ENCODE measurements around the gene NAALADL2. TPM values are rescaled to one million over a fixed set of nuclear protein-coding genes. Genes with fewer than 3 reads are reported as not detected.

NAALADL2 gene
- total and polyA plus RNA-seq, 2 of the 8 experiments (the other 6 are each of a cell fraction or from before 2014, with no cell fraction given) = 0.12 to 0.22 TPM

- POLR2A ChIA-PET (ENCODE audit: partially characterized antibody) = no interaction called here
Observed at GRCh38 chr3:175288621-175289020, 429.5 kb downstream of the NAALADL2 start.

More at GRCh38 chr3:175288621-175289020, 429.5 kb downstream of the NAALADL2 start:
- no peak overlapping the region for H3K14ac ChIP-seq (ENCODE audit: insufficient read length)
- H4K8ac ChIP-seq (ENCODE audit: extremely low read depth, insufficient read depth, low read length) = no peak overlapping the region
- H3K56ac ChIP-seq (replicated peaks; ENCODE audit: insufficient read length, low read depth, low read length) = no peak overlapping the region
- H3K23me2 ChIP-seq (ENCODE audit: low read depth, low read length) = no peaks in the 10 kb centered on the region
- no peak overlapping the region for H2AK5ac ChIP-seq (ENCODE audit: low read depth, low read length)
- H3K4ac ChIP-seq (replicated peaks; ENCODE audit: insufficient read length, low read depth, low read length) = no peak overlapping the region
- H2BK12ac ChIP-seq (ENCODE audit: low read depth, low read length) = no peak overlapping the region
- H3K79me1 ChIP-seq (ENCODE audit: low read depth, low read length) = no peaks in the 10 kb centered on the region
- 95% methylated on average over 4 of the region's 4 CpGs; no CpG with 5 or more reads in 1 of the 2 experiments for WGBS, 2 experiments (ENCODE audit: extremely low coverage in 1 of 2, insufficient coverage in 1 of 2, insufficient read length in 1 of 2, insufficient replicate concordance in 2 of 2, low coverage in 1 of 2, low lambda C conversion rate in 2 of 2, missing lambda C conversion rate in 1 of 2)
- TF ChIP-seq SP4 (IDR thresholded peaks at IDR 0.05; ENCODE audit: low read length) (no peak), RXRA (IDR thresholded peaks at IDR 0.05; ENCODE audit: insufficient read depth, low read depth, low read length) (no peak), KDM5A (IDR thresholded peaks at IDR 0.05; ENCODE audit: low read length) (no peak), SRF (IDR thresholded peaks at IDR 0.05; ENCODE audit: low read depth, low read length) (no peak), RNF2 (IDR thresholded peaks at IDR 0.05; ENCODE audit: borderline replicate concordance, low read depth, low read length, missing control alignments, poor library complexity, severe bottlenecking) (no peak)
- no peaks in the 10 kb centered on the region for H3K27me3 ChIP-seq (replicated peaks in 1 of 4; ENCODE audit: control insufficient read depth in 3 of 4, extremely low read depth in 1 of 4, insufficient read depth in 3 of 4, low read length in 3 of 4)
- DNase-seq (ENCODE audit: low read depth in 1 of 2, low spot score in 2 of 2) = no peak
- no peak overlapping the region for H2AFZ ChIP-seq (ENCODE audit: low read length)
- H2BK20ac ChIP-seq (ENCODE audit: low read length) = no peak overlapping the region
- no peaks in the 10 kb centered on the region for H4K20me1 ChIP-seq (replicated peaks in 1 of 2; ENCODE audit: control insufficient read depth in 1 of 2, insufficient read depth in 2 of 2, low read length in 2 of 2)
- H2BK120ac ChIP-seq (replicated peaks; ENCODE audit: low read depth, low read length) = no peak overlapping the region
- no peaks in the 10 kb centered on the region for H3K9me3 ChIP-seq (ENCODE audit: insufficient read depth in 2 of 2, low read depth in 1 of 2, low read length in 1 of 2)
- H3K4me1 ChIP-seq (replicated peaks in 1 of 4; ENCODE audit: control insufficient read depth in 3 of 4, insufficient read depth in 4 of 4, low read length in 3 of 4) = no peaks in the 10 kb centered on the region
- no peak overlapping the region for H3K4me3 ChIP-seq (ENCODE audit: extremely low read depth in 1 of 4, insufficient read depth in 2 of 4, low read depth in 3 of 4, low read length in 4 of 4)
- no peak overlapping the region for H3K9ac ChIP-seq (replicated peaks in 1 of 4; ENCODE audit: extremely low read depth in 1 of 4, low read depth in 3 of 4, low read length in 3 of 4)
- H3K36me3 ChIP-seq (ENCODE audit: control insufficient read depth in 2 of 4, insufficient read depth in 4 of 4, low read length in 3 of 4) = no peaks in the 10 kb centered on the region
- no peak overlapping the region for H3K23ac ChIP-seq (ENCODE audit: insufficient read length)
- H2BK15ac ChIP-seq (ENCODE audit: low read length) = no peak overlapping the region
- no peaks in the 10 kb centered on the region for H3K79me2 ChIP-seq (ENCODE audit: control insufficient read depth in 1 of 2, insufficient read depth in 2 of 2, low read length in 2 of 2)
- CTCF ChIA-PET (ENCODE audit: partially characterized antibody) = interaction anchor here (0.8 kb wide), 1 partner anchor 653 kb away, joined by 3 read pairs; no protein-coding TSS in a partner anchor
- H4K91ac ChIP-seq (replicated peaks; ENCODE audit: insufficient read length, low read length) = no peak overlapping the region
- no peak overlapping the region for H3K18ac ChIP-seq (ENCODE audit: extremely low read depth, low read length)
- H2BK5ac ChIP-seq (ENCODE audit: low read depth, low read length) = no peak overlapping the region
- H3K27ac ChIP-seq (ENCODE audit: low read depth, low read length) = no peak overlapping the region
- H4K5ac ChIP-seq (ENCODE audit: insufficient read length, low read depth, low read length) = no peak overlapping the region
- no peak for FAIRE-seq
- no peak overlapping the region for H3K4me2 ChIP-seq (ENCODE audit: insufficient read depth in 1 of 2, low read depth in 2 of 2, low read length in 2 of 2)
